GM21576 (cell line): ENCODE measurements around the gene GFRA4.

Experiments used
- ATAC-seq: cut with Tn5 transposase; IDR thresholded peaks from one replicate; pipeline ENCODE4 v1.9.1; 2021; ENCODE audit warnings: mild to moderate bottlenecking, moderate library complexity; ENCODE audit not compliant: unreplicated experiment

GFRA4 gene

GRCh38 chr20:3663031-3663701 is at the start of gene GFRA4:
GFRA4 (minus strand) TSS chr20:3663399; CDS start chr20:3663399, 0 bp downstream.
- ATAC-seq = no peak

- no peak for ATAC-seq
Observed at GRCh38 chr20:3712279-3712873, 49.2 kb upstream of the GFRA4 start, which contains the start of gene SIGLEC1. SIGLEC1 (minus strand) TSS chr20:3712600; CDS start chr20:3707128, 5,472 bp downstream.

- ATAC-seq = no peak
Observed at GRCh38 chr20:3711484-3711941, 48.3 kb upstream of the GFRA4 start.

- ATAC-seq = no peak
Observed at GRCh38 chr20:3710703-3711483, 47.7 kb upstream of the GFRA4 start.

- ATAC-seq = no peak
Observed at GRCh38 chr20:3710011-3710466, 46.8 kb upstream of the GFRA4 start.

GRCh38 chr20:3707508-3707899 is 44.3 kb upstream of the GFRA4 start:
- ATAC-seq = no peak

GRCh38 chr20:3706774-3707507 is 43.7 kb upstream of the GFRA4 start:
- ATAC-seq = no peak

- ATAC-seq = no peak
Observed at GRCh38 chr20:3705970-3706739, 43.0 kb upstream of the GFRA4 start.

- ATAC-seq = no peak
Observed at GRCh38 chr20:3705491-3705969, 42.3 kb upstream of the GFRA4 start.

GRCh38 chr20:3704087-3704486 is 40.9 kb upstream of the GFRA4 start:
- ATAC-seq = no peak

- no peak for ATAC-seq
Observed at GRCh38 chr20:3702611-3703391, 39.6 kb upstream of the GFRA4 start.

- no peak for ATAC-seq
Observed at GRCh38 chr20:3701061-3701998, 38.1 kb upstream of the GFRA4 start.

- no peak for ATAC-seq
Observed at GRCh38 chr20:3699037-3699436, 35.8 kb upstream of the GFRA4 start.

GRCh38 chr20:3698591-3699001 is 35.4 kb upstream of the GFRA4 start:
- no peak for ATAC-seq

GRCh38 chr20:3697588-3698305 is 34.5 kb upstream of the GFRA4 start:
- ATAC-seq = no peak

GRCh38 chr20:3696745-3697587 is 33.8 kb upstream of the GFRA4 start:
- ATAC-seq = no peak

GRCh38 chr20:3696200-3696599 is 33.0 kb upstream of the GFRA4 start:
- no peak for ATAC-seq
